ENCODE results near the gene MAML1. TPM values are rescaled to one million over a fixed set of nuclear protein-coding genes. Genes with fewer than 3 reads are reported as not detected.

The MAML1 gene
- total RNA-seq, 1 donor from 2014 or later, result 59.1 TPM

DNA sequence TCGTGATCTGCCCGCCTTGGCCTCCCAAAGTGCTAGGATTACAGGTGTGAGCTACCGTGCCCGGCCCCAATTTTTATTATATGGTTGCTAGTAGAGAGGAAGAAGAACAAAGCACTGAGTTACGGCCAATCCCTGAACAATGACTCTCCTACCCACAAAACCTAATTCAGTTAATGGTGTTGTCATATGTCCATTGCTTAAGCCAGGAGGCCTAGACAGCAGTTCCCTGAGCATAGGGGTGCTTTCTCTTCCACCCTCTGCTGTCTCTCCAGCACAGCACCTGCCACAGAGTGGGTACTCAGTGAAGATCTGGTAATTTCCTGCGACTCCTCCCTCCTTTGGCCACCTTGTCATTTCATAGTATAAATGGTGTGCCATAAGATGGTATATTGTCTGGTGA, 39.7 kb downstream of the MAML1 start:
- Mint-ChIP-seq H3K27ac (ENCODE audit: unreplicated experiment) (no peak overlapping the region), H3K9me3 (no peaks in the 10 kb centered on the region), H3K4me1 (no peaks in the 10 kb centered on the region), H3K27me3 (ENCODE audit: low read depth) (no peaks in the 10 kb centered on the region), H3K36me3 (ENCODE audit: low read depth) (peaks cover 12% of the 10 kb centered on the region), H3K4me3 (no peak overlapping the region)
- no peak for DNase-seq (ENCODE audit: low read depth, low spot score)
- TF ChIP-seq, protein P1, sequence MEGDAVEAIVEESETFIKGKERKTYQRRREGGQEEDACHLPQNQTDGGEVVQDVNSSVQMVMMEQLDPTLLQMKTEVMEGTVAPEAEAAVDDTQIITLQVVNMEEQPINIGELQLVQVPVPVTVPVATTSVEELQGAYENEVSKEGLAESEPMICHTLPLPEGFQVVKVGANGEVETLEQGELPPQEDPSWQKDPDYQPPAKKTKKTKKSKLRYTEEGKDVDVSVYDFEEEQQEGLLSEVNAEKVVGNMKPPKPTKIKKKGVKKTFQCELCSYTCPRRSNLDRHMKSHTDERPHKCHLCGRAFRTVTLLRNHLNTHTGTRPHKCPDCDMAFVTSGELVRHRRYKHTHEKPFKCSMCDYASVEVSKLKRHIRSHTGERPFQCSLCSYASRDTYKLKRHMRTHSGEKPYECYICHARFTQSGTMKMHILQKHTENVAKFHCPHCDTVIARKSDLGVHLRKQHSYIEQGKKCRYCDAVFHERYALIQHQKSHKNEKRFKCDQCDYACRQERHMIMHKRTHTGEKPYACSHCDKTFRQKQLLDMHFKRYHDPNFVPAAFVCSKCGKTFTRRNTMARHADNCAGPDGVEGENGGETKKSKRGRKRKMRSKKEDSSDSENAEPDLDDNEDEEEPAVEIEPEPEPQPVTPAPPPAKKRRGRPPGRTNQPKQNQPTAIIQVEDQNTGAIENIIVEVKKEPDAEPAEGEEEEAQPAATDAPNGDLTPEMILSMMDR (conservative IDR thresholded peaks at IDR 0.05), result no peak

DNA sequence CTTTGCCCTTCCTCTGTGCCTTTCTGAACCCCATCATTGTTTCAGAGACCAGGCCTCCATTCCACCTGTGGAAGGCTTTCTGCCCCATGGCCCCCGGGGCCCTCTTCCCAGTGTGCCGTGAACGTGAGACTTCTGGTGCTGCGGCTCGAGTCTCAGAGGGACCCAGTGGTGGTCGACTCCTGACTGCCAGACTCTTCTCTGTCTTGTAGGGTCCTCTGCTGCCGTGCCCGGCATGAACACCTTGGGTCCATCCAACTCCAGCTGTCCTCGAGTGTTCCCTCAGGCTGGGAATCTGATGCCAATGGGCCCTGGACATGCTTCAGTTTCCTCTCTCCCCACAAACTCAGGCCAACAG, 41.0 kb downstream of the MAML1 start:
- Mint-ChIP-seq H3K27ac (ENCODE audit: unreplicated experiment) (no peak overlapping the region), H3K36me3 (ENCODE audit: low read depth) (peaks cover 17% of the 10 kb centered on the region), H3K27me3 (ENCODE audit: low read depth) (no peaks in the 10 kb centered on the region), H3K4me1 (no peaks in the 10 kb centered on the region), H3K9me3 (no peaks in the 10 kb centered on the region), H3K4me3 (no peak overlapping the region)
- DNase-seq (ENCODE audit: low read depth, low spot score), result no peak
- TF ChIP-seq, protein P1 (conservative IDR thresholded peaks at IDR 0.05), result no peak

DNA sequence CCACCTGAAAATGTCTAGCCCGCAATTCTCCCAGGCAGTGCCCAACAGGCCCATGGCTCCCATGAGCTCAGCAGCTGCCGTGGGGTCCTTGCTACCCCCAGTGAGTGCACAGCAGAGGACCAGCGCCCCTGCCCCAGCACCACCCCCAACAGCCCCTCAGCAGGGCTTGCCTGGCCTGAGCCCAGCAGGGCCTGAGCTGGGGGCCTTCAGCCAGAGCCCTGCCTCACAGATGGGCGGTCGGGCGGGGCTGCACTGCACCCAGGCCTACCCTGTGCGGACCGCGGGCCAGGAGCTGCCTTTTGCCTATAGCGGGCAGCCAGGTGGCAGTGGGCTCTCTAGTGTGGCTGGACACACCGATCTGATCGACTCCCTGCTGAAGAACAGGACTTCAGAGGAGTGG, 41.8 kb downstream of the MAML1 start:
- H3K9me3 Mint-ChIP-seq, result no peaks in the 10 kb centered on the region
- H3K4me1 Mint-ChIP-seq, result no peaks in the 10 kb centered on the region
- DNase-seq (ENCODE audit: low read depth, low spot score), result no peak
- no peaks in the 10 kb centered on the region for H3K27me3 Mint-ChIP-seq (ENCODE audit: low read depth)
- no peak overlapping the region for H3K4me3 Mint-ChIP-seq
- H3K36me3 Mint-ChIP-seq (ENCODE audit: low read depth), result peaks cover 11% of the 10 kb centered on the region
- TF ChIP-seq, protein P1 (conservative IDR thresholded peaks at IDR 0.05), result no peak
- no peak overlapping the region for H3K27ac Mint-ChIP-seq (ENCODE audit: unreplicated experiment)

DNA sequence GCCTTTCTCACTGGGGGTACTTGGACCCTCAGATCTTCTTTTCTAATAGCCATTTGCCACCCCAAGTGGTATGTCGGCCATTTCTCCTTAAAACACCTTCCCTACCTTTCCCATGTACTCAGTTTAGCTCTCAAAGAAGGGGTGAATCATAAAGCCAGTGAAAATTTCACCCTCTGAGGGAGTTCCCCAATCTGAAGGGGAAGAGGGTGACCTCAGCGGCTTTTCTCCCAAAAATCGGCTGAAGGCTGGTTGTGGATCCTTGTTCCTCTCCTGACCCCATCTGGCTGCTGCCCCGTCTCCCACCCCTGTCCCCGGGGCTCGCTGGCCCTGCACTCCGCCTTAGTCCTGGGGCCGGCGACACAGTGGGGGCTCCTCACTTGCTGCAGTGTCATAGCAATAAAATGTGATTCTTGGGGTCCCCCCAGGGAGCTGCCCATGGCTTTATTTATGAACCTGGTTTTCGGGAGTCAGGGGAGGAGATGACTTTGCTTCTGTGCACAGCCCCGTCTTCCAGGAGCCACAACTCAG, 43.9 kb downstream of the MAML1 start:
- Mint-ChIP-seq H3K9me3 (no peaks in the 10 kb centered on the region), H3K36me3 (ENCODE audit: low read depth) (peaks cover 4% of the 10 kb centered on the region), H3K4me1 (no peaks in the 10 kb centered on the region), H3K4me3 (no peak overlapping the region), H3K27ac (ENCODE audit: unreplicated experiment) (no peak overlapping the region), H3K27me3 (ENCODE audit: low read depth) (no peaks in the 10 kb centered on the region)
- DNase-seq (ENCODE audit: low read depth, low spot score), result no peak
- TF ChIP-seq, protein P1 (conservative IDR thresholded peaks at IDR 0.05), result no peak

DNA sequence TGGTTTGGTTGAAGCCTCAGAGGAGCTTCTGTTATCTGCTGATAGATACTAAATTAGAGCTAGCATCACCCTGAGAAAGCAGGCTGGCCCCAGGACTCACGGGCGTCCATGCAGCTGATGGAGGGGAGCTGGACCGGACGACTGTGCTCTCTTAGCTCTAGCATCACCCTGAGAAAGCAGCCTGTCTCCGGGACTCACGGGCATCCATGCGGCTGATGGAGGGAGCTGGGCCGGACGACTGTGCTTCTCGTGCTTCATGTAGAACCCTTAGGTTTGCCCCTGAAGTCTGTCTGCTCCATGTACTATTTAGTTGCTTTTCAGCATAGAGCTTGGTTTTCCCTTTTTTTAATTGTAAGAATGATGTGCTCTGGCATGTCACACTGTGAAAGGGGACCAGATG, 44.8 kb downstream of the MAML1 start:
- Mint-ChIP-seq H3K27me3 (ENCODE audit: low read depth) (no peaks in the 10 kb centered on the region), H3K9me3 (no peaks in the 10 kb centered on the region), H3K4me1 (no peaks in the 10 kb centered on the region), H3K4me3 (no peak overlapping the region), H3K36me3 (ENCODE audit: low read depth) (peaks cover 4% of the 10 kb centered on the region), H3K27ac (ENCODE audit: unreplicated experiment) (peak overlapping the region; percentile 50)
- DNase-seq (ENCODE audit: low read depth, low spot score), result no peak
- TF ChIP-seq, protein P1 (conservative IDR thresholded peaks at IDR 0.05), result no peak

DNA sequence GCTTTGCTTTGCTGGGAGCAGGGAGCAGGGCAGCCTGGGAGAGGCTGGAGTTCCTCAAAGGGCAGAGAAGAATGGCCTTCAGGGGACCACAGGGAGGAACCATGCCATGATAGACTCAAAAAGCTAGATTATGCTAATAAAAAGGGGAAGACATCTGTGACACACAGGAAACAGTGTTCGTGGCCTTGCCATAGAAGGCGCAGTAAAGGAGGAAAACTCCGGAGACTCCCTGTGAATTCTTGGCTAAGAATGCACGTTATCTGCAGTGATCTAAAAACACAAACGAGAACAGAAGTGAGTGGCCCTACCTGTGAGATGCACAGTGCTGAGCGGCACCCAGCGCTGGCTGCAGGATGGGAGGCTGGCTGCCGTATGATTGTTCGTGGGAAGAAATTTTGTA, 45.3 kb downstream of the MAML1 start:
- no peaks in the 10 kb centered on the region for H3K9me3 Mint-ChIP-seq
- no peak for DNase-seq (ENCODE audit: low read depth, low spot score)
- no peaks in the 10 kb centered on the region for H3K27me3 Mint-ChIP-seq (ENCODE audit: low read depth)
- H3K36me3 Mint-ChIP-seq (ENCODE audit: low read depth), result peaks cover 4% of the 10 kb centered on the region
- H3K4me1 Mint-ChIP-seq, result no peaks in the 10 kb centered on the region
- H3K4me3 Mint-ChIP-seq, result no peak overlapping the region
- TF ChIP-seq, protein P1 (conservative IDR thresholded peaks at IDR 0.05), result no peak
- H3K27ac Mint-ChIP-seq (ENCODE audit: unreplicated experiment), result no peak overlapping the region
